Right hindlimb (tissue), 1 donor: ENCODE measurements around the gene PRPF19.
A peak's percentile ranks its signal among the peaks of the same experiment; 100 is the strongest.

Experiments
- DNase-seq: peaks from one replicate; pipeline ENCODE4 v3.0.0-alpha.2; 2018

Gene PRPF19

GRCh38 chr11:60906132-60906972 is at the start of gene PRPF19:
TSS of gene PRPF19 (minus strand) at chr11:60906585. CDS start at chr11:60906382, 203 bp downstream.
- peak; percentile 99 for DNase-seq

- DNase-seq: no peak
Measured at GRCh38 chr11:60955571-60955970, 49.2 kb upstream of the PRPF19 start.

GRCh38 chr11:60954421-60954820 is 48.0 kb upstream of the PRPF19 start:
- no peak for DNase-seq

GRCh38 chr11:60953781-60954180 is 47.4 kb upstream of the PRPF19 start:
- no peak for DNase-seq

- DNase-seq: no peak
Measured at GRCh38 chr11:60952742-60953170, 46.4 kb upstream of the PRPF19 start.

GRCh38 chr11:60951904-60952741 is 45.7 kb upstream of the PRPF19 start, which contains the start of gene SLC15A3:
TSS of gene SLC15A3 (minus strand) at chr11:60952176. CDS start at chr11:60951551, 625 bp downstream.
- peak; percentile 68 for DNase-seq

GRCh38 chr11:60951606-60951903 is 45.2 kb upstream of the PRPF19 start:
- no peak for DNase-seq

- no peak for DNase-seq
Measured at GRCh38 chr11:60950933-60951605, 44.7 kb upstream of the PRPF19 start.

GRCh38 chr11:60950024-60950423 is 43.6 kb upstream of the PRPF19 start:
- no peak for DNase-seq

- no peak for DNase-seq
Measured at GRCh38 chr11:60948250-60948649, 41.9 kb upstream of the PRPF19 start.

GRCh38 chr11:60947700-60948099 is 41.3 kb upstream of the PRPF19 start:
- DNase-seq: no peak

- DNase-seq: no peak
Measured at GRCh38 chr11:60946601-60947264, 40.3 kb upstream of the PRPF19 start.

- DNase-seq: no peak
Measured at GRCh38 chr11:60945295-60945667, 38.9 kb upstream of the PRPF19 start.

GRCh38 chr11:60944490-60945294 is 38.3 kb upstream of the PRPF19 start:
- no peak for DNase-seq

GRCh38 chr11:60942970-60943565 is 36.7 kb upstream of the PRPF19 start:
- DNase-seq: no peak

- no peak for DNase-seq
Measured at GRCh38 chr11:60942219-60942618, 35.8 kb upstream of the PRPF19 start.

GRCh38 chr11:60941371-60942119 is 35.2 kb upstream of the PRPF19 start:
- DNase-seq: no peak

- no peak for DNase-seq
Measured at GRCh38 chr11:60939855-60940254, 33.5 kb upstream of the PRPF19 start.

GRCh38 chr11:60939301-60939700 is 32.9 kb upstream of the PRPF19 start:
- DNase-seq: no peak

- DNase-seq: no peak
Measured at GRCh38 chr11:60938500-60938899, 32.1 kb upstream of the PRPF19 start.

- DNase-seq: no peak
Measured at GRCh38 chr11:60937811-60938210, 31.4 kb upstream of the PRPF19 start.
